Spleen (tissue), 7 donors: ENCODE measurements around the gene SPRYD4.

Experiments
- POLR2A ChIP-seq, 3 donors: fragments of 450-650 bp; IDR thresholded peaks; one replicate each; pipeline ENCODE4 v1.5.1; 2017; ENCODE audit warnings: antibody characterized with exemption in 3 of 3, mild to moderate bottlenecking in 1 of 3
- POLR2AphosphoS5 ChIP-seq, 3 donors: sonication (generic); formaldehyde crosslinking; IDR thresholded peaks; one replicate each; pipeline ENCODE4 v1.5.1; 2017; ENCODE audit warnings: antibody characterized with exemption in 3 of 3
- TF ChIP-seq, protein P1 (sequence below), 11 experiments: fragments of 200-600 bp in 7 of 11; fragments of 450-650 bp in 4 of 11; sonication (generic) in 4 of 11; IDR thresholded peaks in 8 of 11; conservative IDR thresholded peaks in 3 of 11; 1 replicate in 7 of 11; 2 replicates in 4 of 11; pipeline versions ENCODE4 v1.4.0 to v1.8.0; 2016 to 2021; ENCODE audit warnings: antibody characterized with exemption in 11 of 11, inconsistent platforms in 4 of 11, mild to moderate bottlenecking in 1 of 11
- donor health status: DM: no; HTN: no; CAD: no; lungs with moderate emphysema.
- donor health status: DM: no; HTN: no; CAD: no.
- donor health status: DM: no; HTN: no; CAD: no.

DNA sequence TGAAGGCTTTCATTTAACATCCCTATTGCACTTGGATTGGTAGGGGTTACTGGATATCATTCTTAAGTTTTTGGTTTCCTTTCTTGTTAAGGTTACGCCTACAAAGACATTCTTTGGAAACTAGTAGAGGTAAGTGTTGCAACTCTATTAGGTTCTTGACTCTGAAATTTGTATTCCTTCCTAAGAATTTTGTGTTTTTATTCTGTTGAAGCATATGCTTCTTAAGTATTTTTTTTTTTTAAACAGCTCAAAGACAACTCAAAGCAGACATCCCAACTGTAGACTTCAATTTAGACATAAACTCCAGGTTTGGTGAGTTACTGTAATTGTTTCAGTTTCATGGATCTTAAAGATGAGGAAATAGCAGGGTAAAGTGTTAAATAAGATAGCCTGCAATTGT lies 52.1 kb downstream of the SPRYD4 start:
- TF ChIP-seq, protein P1, sequence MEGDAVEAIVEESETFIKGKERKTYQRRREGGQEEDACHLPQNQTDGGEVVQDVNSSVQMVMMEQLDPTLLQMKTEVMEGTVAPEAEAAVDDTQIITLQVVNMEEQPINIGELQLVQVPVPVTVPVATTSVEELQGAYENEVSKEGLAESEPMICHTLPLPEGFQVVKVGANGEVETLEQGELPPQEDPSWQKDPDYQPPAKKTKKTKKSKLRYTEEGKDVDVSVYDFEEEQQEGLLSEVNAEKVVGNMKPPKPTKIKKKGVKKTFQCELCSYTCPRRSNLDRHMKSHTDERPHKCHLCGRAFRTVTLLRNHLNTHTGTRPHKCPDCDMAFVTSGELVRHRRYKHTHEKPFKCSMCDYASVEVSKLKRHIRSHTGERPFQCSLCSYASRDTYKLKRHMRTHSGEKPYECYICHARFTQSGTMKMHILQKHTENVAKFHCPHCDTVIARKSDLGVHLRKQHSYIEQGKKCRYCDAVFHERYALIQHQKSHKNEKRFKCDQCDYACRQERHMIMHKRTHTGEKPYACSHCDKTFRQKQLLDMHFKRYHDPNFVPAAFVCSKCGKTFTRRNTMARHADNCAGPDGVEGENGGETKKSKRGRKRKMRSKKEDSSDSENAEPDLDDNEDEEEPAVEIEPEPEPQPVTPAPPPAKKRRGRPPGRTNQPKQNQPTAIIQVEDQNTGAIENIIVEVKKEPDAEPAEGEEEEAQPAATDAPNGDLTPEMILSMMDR (IDR thresholded peaks at IDR 0.05 in 8 of 11, conservative IDR thresholded peaks at IDR 0.05 in 3 of 11): no peak
- TF ChIP-seq POLR2A (IDR thresholded peaks at IDR 0.05): no peak
- no peak for TF ChIP-seq POLR2AphosphoS5 (IDR thresholded peaks at IDR 0.05)
